Muscle layer of colon (tissue), 2 donors: ENCODE results near the gene SRD5A3.

Source experiments
- H3K27ac ChIP-seq: one replicate; pipeline ENCODE4 v1.7.0; 2013; ENCODE audit warnings: low read depth, mild to moderate bottlenecking, low read length, moderate library complexity
- H3K27me3 ChIP-seq, 2 donors: one replicate each; pipeline ENCODE4 v1.7.0; 2013; ENCODE audit warnings: low read length in 2 of 2, mild to moderate bottlenecking in 2 of 2; ENCODE audit not compliant: insufficient read depth in 2 of 2, control insufficient read depth in 1 of 2
- H3K36me3 ChIP-seq: one replicate; pipeline ENCODE4 v1.7.0; 2013; ENCODE audit warnings: mild to moderate bottlenecking, low read length; ENCODE audit not compliant: insufficient read depth
- H3K4me1 ChIP-seq: one replicate; pipeline ENCODE4 v1.7.0; 2013; ENCODE audit warnings: mild to moderate bottlenecking, low read length; ENCODE audit not compliant: insufficient read depth
- H3K4me3 ChIP-seq, 2 donors: one replicate each; pipeline ENCODE4 v1.7.0; 2013; ENCODE audit warnings: low read length in 2 of 2, low read depth in 1 of 2, mild to moderate bottlenecking in 1 of 2, moderate library complexity in 1 of 2
- H3K9ac ChIP-seq: one replicate; pipeline ENCODE4 v1.7.0; 2013; ENCODE audit warnings: low read length
- H3K9me3 ChIP-seq: one replicate; pipeline ENCODE4 v1.7.0; 2013; ENCODE audit warnings: mild to moderate bottlenecking, low read length
- donor health status: abdominal sarcoma.
- donor health status: Adenocarcinoma of cecum.

SRD5A3 gene

GRCh38 chr4:55397520-55398321 is 51.7 kb downstream of the SRD5A3 start:
- Histone ChIP-seq H3K4me1 (peaks cover 32% of the 10 kb centered on the region), H3K4me3 (peak overlapping the region; percentile 22 to 81), H3K36me3 (no peaks in the 10 kb centered on the region), H3K9me3 (no peaks in the 10 kb centered on the region), H3K9ac (peak overlapping the region; percentile 84), H3K27ac (peak overlapping the region; percentile 99), H3K27me3 (no peaks in the 10 kb centered on the region)

GRCh38 chr4:55398461-55398860 is 52.4 kb downstream of the SRD5A3 start:
- Histone ChIP-seq H3K4me1 (peaks cover 32% of the 10 kb centered on the region), H3K4me3 (peak overlapping the region in 1 of 2 donors; percentile 81), H3K9ac (peak overlapping the region; percentile 84), H3K9me3 (no peaks in the 10 kb centered on the region), H3K27ac (peak overlapping the region; percentile 99), H3K36me3 (peaks cover under 1% of the 10 kb centered on the region), H3K27me3 (no peaks in the 10 kb centered on the region)

- Histone ChIP-seq H3K4me1 (peaks cover 32% of the 10 kb centered on the region), H3K9ac (no peak overlapping the region), H3K9me3 (no peaks in the 10 kb centered on the region), H3K27me3 (no peaks in the 10 kb centered on the region), H3K27ac (peak overlapping the region; percentile 99), H3K36me3 (peaks cover 5% of the 10 kb centered on the region), H3K4me3 (no peak overlapping the region)
Observed at GRCh38 chr4:55398966-55399365, 52.9 kb downstream of the SRD5A3 start.

- Histone ChIP-seq H3K9me3 (no peaks in the 10 kb centered on the region), H3K36me3 (peaks cover 6% of the 10 kb centered on the region), H3K27me3 (no peaks in the 10 kb centered on the region), H3K4me1 (peaks cover 32% of the 10 kb centered on the region), H3K27ac (no peak overlapping the region), H3K9ac (no peak overlapping the region), H3K4me3 (no peak overlapping the region)
Observed at GRCh38 chr4:55399581-55399980, 53.5 kb downstream of the SRD5A3 start.

- H3K4me1 ChIP-seq = peaks cover 11% of the 10 kb centered on the region
- H3K36me3 ChIP-seq = peaks cover 19% of the 10 kb centered on the region
- H3K9ac ChIP-seq = no peak overlapping the region
- no peaks in the 10 kb centered on the region for H3K27me3 ChIP-seq
- H3K9me3 ChIP-seq = no peaks in the 10 kb centered on the region
- no peak overlapping the region for H3K4me3 ChIP-seq
- H3K27ac ChIP-seq = no peak overlapping the region
Observed at GRCh38 chr4:55405073-55405472, 59.0 kb downstream of the SRD5A3 start.

GRCh38 chr4:55406545-55406944 is 60.5 kb downstream of the SRD5A3 start:
- Histone ChIP-seq H3K27me3 (no peaks in the 10 kb centered on the region), H3K4me1 (peaks cover 17% of the 10 kb centered on the region), H3K9me3 (no peaks in the 10 kb centered on the region), H3K36me3 (peaks cover 24% of the 10 kb centered on the region), H3K9ac (no peak overlapping the region), H3K4me3 (no peak overlapping the region), H3K27ac (no peak overlapping the region)

GRCh38 chr4:55407119-55407518 is 61.1 kb downstream of the SRD5A3 start:
- H3K36me3 ChIP-seq = peaks cover 30% of the 10 kb centered on the region
- H3K4me1 ChIP-seq = peaks cover 17% of the 10 kb centered on the region
- no peak overlapping the region for H3K27ac ChIP-seq
- no peaks in the 10 kb centered on the region for H3K27me3 ChIP-seq
- H3K9me3 ChIP-seq = no peaks in the 10 kb centered on the region
- H3K9ac ChIP-seq = no peak overlapping the region
- no peak overlapping the region for H3K4me3 ChIP-seq

GRCh38 chr4:55407764-55408163 is 61.7 kb downstream of the SRD5A3 start:
- peaks cover 30% of the 10 kb centered on the region for H3K36me3 ChIP-seq
- no peak overlapping the region for H3K4me3 ChIP-seq
- H3K9me3 ChIP-seq = no peaks in the 10 kb centered on the region
- H3K27ac ChIP-seq = no peak overlapping the region
- no peaks in the 10 kb centered on the region for H3K27me3 ChIP-seq
- peaks cover 17% of the 10 kb centered on the region for H3K4me1 ChIP-seq
- H3K9ac ChIP-seq = no peak overlapping the region

- H3K4me1 ChIP-seq = peaks cover 17% of the 10 kb centered on the region
- peaks cover 24% of the 10 kb centered on the region for H3K36me3 ChIP-seq
- no peaks in the 10 kb centered on the region for H3K27me3 ChIP-seq
- no peak overlapping the region for H3K4me3 ChIP-seq
- no peak overlapping the region for H3K9ac ChIP-seq
- no peak overlapping the region for H3K27ac ChIP-seq
- H3K9me3 ChIP-seq = no peaks in the 10 kb centered on the region
Observed at GRCh38 chr4:55409468-55410171, 63.6 kb downstream of the SRD5A3 start.

GRCh38 chr4:55410431-55410830 is 64.4 kb downstream of the SRD5A3 start:
- Histone ChIP-seq H3K27me3 (no peaks in the 10 kb centered on the region), H3K4me1 (peaks cover 17% of the 10 kb centered on the region), H3K9ac (no peak overlapping the region), H3K27ac (no peak overlapping the region), H3K36me3 (peaks cover 19% of the 10 kb centered on the region), H3K9me3 (no peaks in the 10 kb centered on the region), H3K4me3 (no peak overlapping the region)

GRCh38 chr4:55411621-55412020 is 65.6 kb downstream of the SRD5A3 start:
- Histone ChIP-seq H3K9me3 (no peaks in the 10 kb centered on the region), H3K4me1 (peaks cover 17% of the 10 kb centered on the region), H3K27me3 (no peaks in the 10 kb centered on the region), H3K9ac (no peak overlapping the region), H3K4me3 (no peak overlapping the region), H3K27ac (no peak overlapping the region), H3K36me3 (peaks cover 17% of the 10 kb centered on the region)
